ENCODE data around the gene NCAM1. TPM values are rescaled to one million over a fixed set of nuclear protein-coding genes. Genes with fewer than 3 reads are reported as not detected.

Gene NCAM1
- total RNA-seq, 1 donor from 2014 or later: 3.3 TPM

- DNase-seq (ENCODE audit: low spot score in 2 of 2): no peak
- TF ChIP-seq CTCF (IDR thresholded peaks at IDR 0.05): no peak
- no peak overlapping the region for H3K27ac ChIP-seq
- intact Hi-C loops (cut with DNase I): no loop called here
- no peaks in the 10 kb centered on the region for H3K9me3 ChIP-seq
- no peaks in the 10 kb centered on the region for H3K36me3 ChIP-seq
- no peaks in the 10 kb centered on the region for H3K4me1 ChIP-seq
- H3K27me3 ChIP-seq: no peaks in the 10 kb centered on the region
- H3K4me3 ChIP-seq: no peak overlapping the region
Observed at GRCh38 chr11:113142508-113142907, 181.3 kb downstream of the NCAM1 start.

- Histone ChIP-seq H3K9me3 (no peaks in the 10 kb centered on the region), H3K27ac (no peak overlapping the region), H3K27me3 (no peaks in the 10 kb centered on the region), H3K4me1 (no peaks in the 10 kb centered on the region), H3K36me3 (no peaks in the 10 kb centered on the region), H3K4me3 (no peak overlapping the region)
- intact Hi-C loops (cut with DNase I): no loop called here
- TF ChIP-seq CTCF (IDR thresholded peaks at IDR 0.05): no peak
- no peak for DNase-seq (ENCODE audit: low spot score in 2 of 2)
Observed at GRCh38 chr11:113147249-113147648, 186.0 kb downstream of the NCAM1 start.

GRCh38 chr11:113148076-113148475 is 186.9 kb downstream of the NCAM1 start:
- H3K9me3 ChIP-seq: no peaks in the 10 kb centered on the region
- H3K27ac ChIP-seq: no peak overlapping the region
- no peaks in the 10 kb centered on the region for H3K27me3 ChIP-seq
- no peaks in the 10 kb centered on the region for H3K4me1 ChIP-seq
- no peak for DNase-seq (ENCODE audit: low spot score in 2 of 2)
- intact Hi-C loops (cut with DNase I): no loop called here
- no peak overlapping the region for H3K4me3 ChIP-seq
- no peaks in the 10 kb centered on the region for H3K36me3 ChIP-seq
- no peak for TF ChIP-seq CTCF (IDR thresholded peaks at IDR 0.05)

- intact Hi-C loops (cut with DNase I): no loop called here
Observed at GRCh38 chr11:113148652-113149051, 187.4 kb downstream of the NCAM1 start.

GRCh38 chr11:113151521-113151920 is 190.3 kb downstream of the NCAM1 start:
- intact Hi-C loops (cut with DNase I): no loop called here
- TF ChIP-seq CTCF (IDR thresholded peaks at IDR 0.05): no peak
- Histone ChIP-seq H3K9me3 (no peaks in the 10 kb centered on the region), H3K27me3 (no peaks in the 10 kb centered on the region), H3K4me1 (no peaks in the 10 kb centered on the region), H3K4me3 (no peak overlapping the region), H3K36me3 (no peaks in the 10 kb centered on the region), H3K27ac (no peak overlapping the region)
- DNase-seq (ENCODE audit: low spot score in 2 of 2): no peak

More at GRCh38 chr11:113148652-113149051, 187.4 kb downstream of the NCAM1 start:
- no peaks in the 10 kb centered on the region for H3K9me3 ChIP-seq
- TF ChIP-seq CTCF (IDR thresholded peaks at IDR 0.05): no peak
- H3K36me3 ChIP-seq: no peaks in the 10 kb centered on the region
- no peaks in the 10 kb centered on the region for H3K27me3 ChIP-seq
- no peak overlapping the region for H3K4me3 ChIP-seq
- H3K4me1 ChIP-seq: no peaks in the 10 kb centered on the region
- H3K27ac ChIP-seq: no peak overlapping the region
- no peak for DNase-seq (ENCODE audit: low spot score in 2 of 2)

- TF ChIP-seq CTCF (IDR thresholded peaks at IDR 0.05): no peak
- Histone ChIP-seq H3K4me1 (no peaks in the 10 kb centered on the region), H3K36me3 (no peaks in the 10 kb centered on the region), H3K27ac (no peak overlapping the region), H3K9me3 (no peaks in the 10 kb centered on the region), H3K4me3 (no peak overlapping the region), H3K27me3 (no peaks in the 10 kb centered on the region)
- intact Hi-C loops (cut with DNase I): no loop called here
- DNase-seq (ENCODE audit: low spot score in 2 of 2): no peak
Observed at GRCh38 chr11:113152500-113152899, 191.3 kb downstream of the NCAM1 start.

Data from ascending aorta (tissue), 2 donors.